ENCODE measurements around the gene NCOA1. TPM values are rescaled to one million over a fixed set of nuclear protein-coding genes. Genes with fewer than 3 reads are reported as not detected.

The NCOA1 gene
- total RNA-seq, 1 experiment from 2014 or later: 10.9 TPM

GRCh38 chr2:24724111-24724775 is 233.2 kb downstream of the NCOA1 start:
- no peak for DNase-seq (ENCODE audit: extremely low read depth, low read depth)

GRCh38 chr2:24725956-24726355 is 234.9 kb downstream of the NCOA1 start:
- no peak for DNase-seq (ENCODE audit: extremely low read depth, low read depth)

GRCh38 chr2:24730481-24730880 is 239.4 kb downstream of the NCOA1 start:
- DNase-seq (ENCODE audit: extremely low read depth, low read depth): no peak

GRCh38 chr2:24731040-24731439 is 240.0 kb downstream of the NCOA1 start:
- DNase-seq (ENCODE audit: extremely low read depth, low read depth): no peak

- DNase-seq (ENCODE audit: extremely low read depth, low read depth): no peak
Observed at GRCh38 chr2:24731923-24732322, 240.9 kb downstream of the NCOA1 start.

- no peak for DNase-seq (ENCODE audit: extremely low read depth, low read depth)
Observed at GRCh38 chr2:24734741-24735140, 243.7 kb downstream of the NCOA1 start.

GRCh38 chr2:24739354-24740025 is 248.4 kb downstream of the NCOA1 start:
- no peak for DNase-seq (ENCODE audit: extremely low read depth, low read depth)

- no peak for DNase-seq (ENCODE audit: extremely low read depth, low read depth)
Observed at GRCh38 chr2:24740142-24740541, 249.1 kb downstream of the NCOA1 start.

GRCh38 chr2:24742730-24743129 is 251.7 kb downstream of the NCOA1 start:
- no peak for DNase-seq (ENCODE audit: extremely low read depth, low read depth)

- no peak for DNase-seq (ENCODE audit: extremely low read depth, low read depth)
Observed at GRCh38 chr2:24743924-24744323, 252.9 kb downstream of the NCOA1 start.

- DNase-seq (ENCODE audit: extremely low read depth, low read depth): no peak
Observed at GRCh38 chr2:24744356-24744755, 253.3 kb downstream of the NCOA1 start.

GRCh38 chr2:24745825-24746224 is 254.8 kb downstream of the NCOA1 start:
- DNase-seq (ENCODE audit: extremely low read depth, low read depth): no peak

- DNase-seq (ENCODE audit: extremely low read depth, low read depth): no peak
Observed at GRCh38 chr2:24747299-24747698, 256.2 kb downstream of the NCOA1 start.

GRCh38 chr2:24749069-24749691 is 258.1 kb downstream of the NCOA1 start:
- no peak for DNase-seq (ENCODE audit: extremely low read depth, low read depth)

- no peak for DNase-seq (ENCODE audit: extremely low read depth, low read depth)
Observed at GRCh38 chr2:24754985-24755705, 264.1 kb downstream of the NCOA1 start.

GRCh38 chr2:24756789-24757188 is 265.7 kb downstream of the NCOA1 start:
- DNase-seq (ENCODE audit: extremely low read depth, low read depth): no peak

GRCh38 chr2:24761866-24762265 is 270.8 kb downstream of the NCOA1 start:
- no peak for DNase-seq (ENCODE audit: extremely low read depth, low read depth)

- no peak for DNase-seq (ENCODE audit: extremely low read depth, low read depth)
Observed at GRCh38 chr2:24762518-24762917, 271.5 kb downstream of the NCOA1 start.

GRCh38 chr2:24763843-24764242 is 272.8 kb downstream of the NCOA1 start:
- DNase-seq (ENCODE audit: extremely low read depth, low read depth): no peak

GRCh38 chr2:24766609-24767008 is 275.6 kb downstream of the NCOA1 start:
- no peak for DNase-seq (ENCODE audit: extremely low read depth, low read depth)

- no peak for DNase-seq (ENCODE audit: extremely low read depth, low read depth)
Observed at GRCh38 chr2:24768013-24768412, 277.0 kb downstream of the NCOA1 start.
